SH-SY5Y (cell line): ENCODE data around the gene TSPO2.

Source experiments
- GATA2 ChIP-seq: IDR thresholded peaks from 2 replicates; pipeline ENCODE4 v1.6.1; 2011; ENCODE audit warnings: mild to moderate bottlenecking, low read depth, low read length
- GATA3 ChIP-seq: IDR thresholded peaks from 2 replicates; pipeline ENCODE4 v1.6.1; 2011; ENCODE audit warnings: low read depth, mild to moderate bottlenecking, low read length, moderate library complexity

DNA sequence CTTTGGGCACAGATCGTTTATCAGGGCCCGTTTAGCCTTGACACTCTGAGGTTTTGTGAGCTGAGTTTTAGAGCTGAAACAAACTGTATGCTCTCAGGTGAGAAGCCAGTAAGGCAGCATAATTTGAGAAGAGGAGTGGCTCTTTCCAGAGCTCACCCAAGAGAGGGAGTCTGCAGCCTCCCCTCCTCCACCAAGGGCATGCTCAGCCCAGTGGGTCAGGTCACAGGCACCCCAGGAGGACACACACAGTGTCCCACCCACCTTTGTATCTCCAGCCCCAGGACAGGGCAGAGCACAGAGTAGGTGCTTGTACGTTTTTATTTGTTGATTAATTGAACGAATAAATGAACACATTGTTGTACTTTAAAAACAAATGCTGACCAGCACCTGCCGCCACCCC is 3.4 kb downstream of the TSPO2 start:
- TF ChIP-seq GATA2, result no peak
- TF ChIP-seq GATA3, result no peak
